Esophagus squamous epithelium (tissue), 5 donors: Measurements from ENCODE around the gene KRT1. TPM values are rescaled to one million over a fixed set of nuclear protein-coding genes. Genes with fewer than 3 reads are reported as not detected.
"Not testable (repeated sequence)": the region's sequence is repeated elsewhere in the genome, so short reads cannot be mapped to it uniquely, and the experiment has no call there.

Experiments used
- DNase-seq: peaks from one replicate; lab custom pipeline; 2025; lab: John Stamatoyannopoulos, UW
- H3K27ac ChIP-seq, 4 donors: fragments of 200-600 bp; sonication (generic); one replicate each; pipeline ENCODE4 v1.5.1; 2016 to 2019; ENCODE audit warnings: mild to moderate bottlenecking in 1 of 4
- H3K27me3 ChIP-seq, 4 donors: fragments of 200-600 bp; sonication (generic); 1 replicate in 3 of 4; 2 replicates in 1 of 4; pipeline versions ENCODE4 v1.5.1 to v1.6.0; 2017 to 2021; ENCODE audit warnings: antibody characterized with exemption in 1 of 4
- H3K36me3 ChIP-seq, 3 donors: fragments of 200-600 bp; sonication (generic); one replicate each; pipeline ENCODE4 v1.5.1; 2016 to 2019
- H3K4me1 ChIP-seq, 3 donors: fragments of 200-600 bp; sonication (generic); one replicate each; pipeline ENCODE4 v1.5.1; 2017 to 2019
- H3K4me3 ChIP-seq, 4 donors: fragments of 200-600 bp; sonication (generic); 1 replicate in 3 of 4; 2 replicates in 1 of 4; pipeline ENCODE4 v1.5.1; 2016 to 2019; ENCODE audit warnings: mild to moderate bottlenecking in 2 of 4, moderate library complexity in 1 of 4
- H3K9me3 ChIP-seq, 3 donors: fragments of 200-600 bp; sonication (generic); one replicate each; pipeline ENCODE4 v1.5.1; 2016 to 2019
- POLR2A ChIP-seq, 4 donors: fragments of 450-650 bp; IDR thresholded peaks; one replicate each; pipeline ENCODE4 v1.6.1; 2017; ENCODE audit warnings: antibody characterized with exemption in 4 of 4, mild to moderate bottlenecking in 4 of 4, moderate library complexity in 3 of 4
- WGBS, 2 donors: methylation state at CpG; one replicate each; pipeline ENCODE4 v1.1.5; 2018; 5-methylcytosine and 5-hydroxymethylcytosine counted together
- intact Hi-C: fragments of 100-400 bp; cut with DNase I; formaldehyde crosslinking; loops from one replicate; pipeline ENCODE4 v1.15.0; 2022
- total RNA-seq, 4 donors: library from RNA; depleted of rRNA; stranded (reverse); fragments of >200 nt; gene quantifications; one replicate each; pipeline ENCODE4 v1.1.0, GENCODE V29; 2016
- TF ChIP-seq, protein P1 (sequence below), 6 experiments: fragments of 450-650 bp in 4 of 6; fragments of 200-600 bp in 2 of 6; sonication (generic) in 2 of 6; IDR thresholded peaks; one replicate each; pipeline ENCODE4 v1.5.1; 2016 to 2019; ENCODE audit warnings: antibody characterized with exemption in 6 of 6, mild to moderate bottlenecking in 4 of 6, moderate library complexity in 4 of 6
- donor health status: DM: yes; HTN: yes; CAD: no.

The KRT1 gene
- total RNA-seq, 4 donors from 2014 or later = 0.19 to 43.7 (median 2.4) TPM

DNA sequence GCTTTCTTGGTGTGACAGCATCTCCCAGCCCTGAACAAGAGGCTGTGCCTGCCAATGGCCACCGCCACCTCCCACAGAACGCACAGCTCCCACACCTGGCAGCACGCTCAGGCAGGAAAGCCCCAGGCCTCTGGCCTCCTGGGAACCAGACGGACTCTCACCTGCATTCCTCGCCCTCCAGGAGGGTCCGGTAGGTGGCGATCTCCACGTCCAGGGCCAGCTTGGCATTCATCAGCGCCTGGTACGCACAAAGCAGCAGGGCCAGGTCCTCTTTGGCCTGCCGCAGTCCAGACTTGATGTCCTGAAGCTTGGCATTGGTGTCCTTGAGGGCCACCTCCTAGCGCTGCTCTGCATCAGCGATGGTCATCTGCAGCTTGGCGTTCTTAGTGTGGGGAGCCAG lies 35.2 kb upstream of the KRT1 start:
- no peaks in the 10 kb centered on the region for H3K9me3 ChIP-seq
- TF ChIP-seq POLR2A (IDR thresholded peaks at IDR 0.05) = no peak
- TF ChIP-seq, protein P1, sequence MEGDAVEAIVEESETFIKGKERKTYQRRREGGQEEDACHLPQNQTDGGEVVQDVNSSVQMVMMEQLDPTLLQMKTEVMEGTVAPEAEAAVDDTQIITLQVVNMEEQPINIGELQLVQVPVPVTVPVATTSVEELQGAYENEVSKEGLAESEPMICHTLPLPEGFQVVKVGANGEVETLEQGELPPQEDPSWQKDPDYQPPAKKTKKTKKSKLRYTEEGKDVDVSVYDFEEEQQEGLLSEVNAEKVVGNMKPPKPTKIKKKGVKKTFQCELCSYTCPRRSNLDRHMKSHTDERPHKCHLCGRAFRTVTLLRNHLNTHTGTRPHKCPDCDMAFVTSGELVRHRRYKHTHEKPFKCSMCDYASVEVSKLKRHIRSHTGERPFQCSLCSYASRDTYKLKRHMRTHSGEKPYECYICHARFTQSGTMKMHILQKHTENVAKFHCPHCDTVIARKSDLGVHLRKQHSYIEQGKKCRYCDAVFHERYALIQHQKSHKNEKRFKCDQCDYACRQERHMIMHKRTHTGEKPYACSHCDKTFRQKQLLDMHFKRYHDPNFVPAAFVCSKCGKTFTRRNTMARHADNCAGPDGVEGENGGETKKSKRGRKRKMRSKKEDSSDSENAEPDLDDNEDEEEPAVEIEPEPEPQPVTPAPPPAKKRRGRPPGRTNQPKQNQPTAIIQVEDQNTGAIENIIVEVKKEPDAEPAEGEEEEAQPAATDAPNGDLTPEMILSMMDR (IDR thresholded peaks at IDR 0.05) = no peak
- intact Hi-C loops = no loop called here
- DNase-seq = no peak
- H3K4me1 ChIP-seq = peaks cover 0 to 12% (median 8%) of the 10 kb centered on the region in 3 donors
- no peaks in the 10 kb centered on the region for H3K36me3 ChIP-seq
- no peak overlapping the region for H3K4me3 ChIP-seq
- WGBS, 2 donors = 73 to 79% methylated on average over 6 to 11 of the region's 14 CpGs
- no peak overlapping the region for H3K27ac ChIP-seq
- peaks cover 5 to 52% (median 12%) of the 10 kb centered on the region in 4 donors for H3K27me3 ChIP-seq

DNA sequence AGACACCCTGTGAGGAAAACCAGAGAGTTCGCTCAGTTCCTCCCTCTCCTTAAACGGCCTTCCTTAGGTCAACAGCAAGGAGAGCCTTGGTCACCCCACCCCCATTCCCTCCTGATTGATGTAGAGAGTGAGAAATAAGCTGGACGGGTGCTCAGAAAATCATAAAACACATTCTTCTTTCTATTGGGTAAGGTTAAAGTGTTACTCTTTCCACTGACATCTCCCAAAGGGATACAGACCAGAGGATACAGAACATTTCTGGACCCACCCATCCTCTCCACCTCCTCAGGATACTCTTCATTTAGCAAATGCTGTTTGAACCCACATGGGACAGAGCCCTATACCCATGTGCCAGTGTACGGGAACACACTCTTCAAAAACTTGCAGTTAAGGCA lies 34.7 kb upstream of the KRT1 start:
- intact Hi-C loops = no loop called here

DNA sequence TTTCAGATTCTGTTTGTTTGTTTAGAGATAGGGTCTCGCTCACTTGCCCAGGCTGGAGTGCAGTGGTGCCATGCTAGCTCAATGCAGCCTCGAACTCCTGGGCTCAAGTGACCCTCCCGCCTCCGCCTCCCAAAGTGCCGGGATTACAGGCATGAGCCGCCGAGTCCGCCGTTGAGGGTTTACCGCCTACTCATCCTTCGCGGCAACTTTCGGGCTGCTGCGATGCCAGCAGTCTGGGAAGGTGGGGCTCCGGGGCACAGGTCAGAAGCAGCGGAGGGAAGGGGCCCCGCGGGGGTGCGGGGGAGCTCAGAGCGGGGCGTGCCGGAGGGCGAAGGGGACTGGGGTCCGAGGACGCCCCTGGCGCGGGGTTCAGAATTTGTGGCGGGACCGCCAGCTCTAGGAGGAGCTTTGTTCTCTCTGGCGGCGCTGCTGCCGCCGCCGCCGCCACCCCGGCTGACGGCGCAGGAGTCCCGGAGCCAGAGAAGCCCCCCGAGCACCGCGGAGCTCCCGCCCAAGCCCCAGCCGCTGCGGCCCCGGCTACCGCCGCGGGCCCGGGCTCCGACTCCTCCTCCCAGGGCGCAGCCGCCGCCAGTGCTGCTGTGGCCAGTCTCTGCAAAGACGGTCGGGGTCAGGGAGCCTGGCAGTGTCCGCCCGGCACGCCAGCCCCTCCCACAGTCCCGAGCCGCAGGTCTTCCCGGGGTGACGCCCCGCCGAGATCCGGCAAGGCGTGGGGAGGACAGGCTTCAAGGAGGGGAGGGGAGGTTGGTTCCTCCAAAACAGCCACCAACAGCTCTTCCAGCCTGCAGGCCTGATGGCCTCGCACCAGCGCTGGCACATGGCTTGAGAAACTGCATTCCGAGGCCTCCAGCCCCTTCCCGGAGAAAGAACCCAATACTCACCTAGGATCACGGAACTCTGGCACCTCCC lies 34.0 kb upstream of the KRT1 start:
- WGBS, 2 donors = 4 to 17% methylated on average over 2 to 17 of the region's 72 CpGs
- no peaks in the 10 kb centered on the region for H3K9me3 ChIP-seq
- H3K36me3 ChIP-seq = no peaks in the 10 kb centered on the region
- H3K4me1 ChIP-seq = peaks cover 0 to 12% (median 8%) of the 10 kb centered on the region in 3 donors
- intact Hi-C loops = no loop called here
- H3K4me3 ChIP-seq = peak overlapping the region; percentile 18 to 40 (median 34)
- peaks cover 5 to 52% (median 12%) of the 10 kb centered on the region in 4 donors for H3K27me3 ChIP-seq
- H3K27ac ChIP-seq = no peak overlapping the region
- TF ChIP-seq, protein P1 (IDR thresholded peaks at IDR 0.05) = no peak
- no peak for TF ChIP-seq POLR2A (IDR thresholded peaks at IDR 0.05)
- DNase-seq = no peak

More for the DNA sequence above, 34.7 kb upstream of the KRT1 start:
- WGBS, 2 donors = 68 to 74% methylated on average over 4 of the region's 4 CpGs
- Histone ChIP-seq H3K4me3 (no peak overlapping the region), H3K27me3 (peaks cover 5 to 52% (median 12%) of the 10 kb centered on the region in 4 donors), H3K4me1 (peaks cover 0 to 12% (median 8%) of the 10 kb centered on the region in 3 donors), H3K36me3 (no peaks in the 10 kb centered on the region), H3K9me3 (no peaks in the 10 kb centered on the region), H3K27ac (no peak overlapping the region)
- no peak for DNase-seq
- TF ChIP-seq, protein P1 (IDR thresholded peaks at IDR 0.05) = no peak
- no peak for TF ChIP-seq POLR2A (IDR thresholded peaks at IDR 0.05)

DNA sequence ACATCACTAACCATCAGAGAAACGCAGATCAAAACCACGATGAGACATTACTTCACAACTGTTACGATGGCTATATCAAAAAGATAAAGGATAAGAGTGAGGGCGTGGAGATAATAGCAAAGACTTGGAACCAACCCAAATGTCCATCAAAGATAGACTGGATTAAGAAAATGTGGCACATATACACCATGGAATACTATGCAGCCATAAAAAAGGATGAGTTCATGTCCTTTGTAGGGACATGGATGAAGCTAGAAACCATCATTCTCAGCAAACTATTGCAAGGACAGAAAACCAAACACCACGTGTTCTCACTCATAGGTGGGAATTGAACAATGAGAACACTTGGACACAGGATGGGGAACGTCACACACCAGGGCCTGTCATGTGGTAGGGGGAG lies 31.9 kb upstream of the KRT1 start:
- intact Hi-C loops, H3K4me3 ChIP-seq, H3K27ac ChIP-seq, H3K36me3 ChIP-seq, DNase-seq, H3K9me3 ChIP-seq: not testable (repeated sequence)
- WGBS, 2 donors = 80 to 89% methylated on average over 6 of the region's 6 CpGs
- Histone ChIP-seq H3K4me1 (peaks cover 0 to 12% (median 8%) of the 10 kb centered on the region in 3 donors), H3K27me3 (peaks cover 5 to 45% (median 12%) of the 10 kb centered on the region in 4 donors)

DNA sequence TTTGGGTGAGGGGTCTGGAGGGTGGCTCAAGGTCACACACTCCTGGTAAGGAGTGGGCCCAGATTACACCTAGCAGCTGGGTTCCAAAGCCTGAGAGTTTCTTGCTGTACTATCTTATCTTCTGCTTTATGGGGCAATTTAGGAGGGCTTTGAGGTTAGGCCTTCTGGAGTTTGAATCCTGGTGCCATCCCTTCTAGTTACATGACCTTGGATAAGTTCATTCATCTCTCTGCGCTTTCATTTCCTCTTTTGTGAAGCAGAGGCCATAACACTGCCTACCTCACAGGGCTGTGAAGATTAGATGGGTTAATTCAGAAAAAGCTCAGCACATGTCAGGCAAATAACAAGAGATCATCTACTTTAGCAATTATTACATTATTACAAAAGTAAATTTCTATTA lies 30.5 kb upstream of the KRT1 start:
- 75 to 83% methylated on average over 1 of the region's 1 CpG for WGBS, 2 donors
- DNase-seq = no peak
- Histone ChIP-seq H3K36me3 (no peaks in the 10 kb centered on the region), H3K9me3 (no peaks in the 10 kb centered on the region), H3K27ac (no peak overlapping the region), H3K4me1 (peaks cover 0 to 12% (median 8%) of the 10 kb centered on the region in 3 donors), H3K4me3 (no peak overlapping the region), H3K27me3 (peaks cover 5 to 37% (median 12%) of the 10 kb centered on the region in 4 donors)
- intact Hi-C loops = no loop called here
- TF ChIP-seq, protein P1 (IDR thresholded peaks at IDR 0.05) = no peak
- TF ChIP-seq POLR2A (IDR thresholded peaks at IDR 0.05) = no peak
